Tibial nerve (tissue), 4 donors: Measurements from ENCODE around the gene PARD3B.

Source experiments
- CTCF ChIP-seq, 5 experiments: fragments of 200-600 bp in 3 of 5; fragments of 450-650 bp in 2 of 5; sonication (generic) in 3 of 5; IDR thresholded peaks; one replicate each; pipeline ENCODE4 v1.5.1; 2016 to 2019; ENCODE audit warnings: antibody characterized with exemption in 5 of 5, mild to moderate bottlenecking in 3 of 5, moderate library complexity in 2 of 5
- EP300 ChIP-seq, 2 donors: sonication (generic); formaldehyde crosslinking; IDR thresholded peaks; one replicate each; pipeline ENCODE4 v1.6.1; 2017; ENCODE audit warnings: antibody characterized with exemption in 2 of 2, mild to moderate bottlenecking in 1 of 2
- POLR2A ChIP-seq, 2 donors: fragments of 450-650 bp; IDR thresholded peaks; one replicate each; pipeline ENCODE4 v1.6.1; 2017; ENCODE audit warnings: antibody characterized with exemption in 2 of 2, mild to moderate bottlenecking in 2 of 2, moderate library complexity in 2 of 2

- TF ChIP-seq CTCF (IDR thresholded peaks at IDR 0.05) (no peak), EP300 (IDR thresholded peaks at IDR 0.05) (no peak), POLR2A (IDR thresholded peaks at IDR 0.05) (no peak)
Observed at GRCh38 chr2:204586444-204587180, 41.3 kb downstream of the PARD3B start.
